Thyroid gland (tissue), 4 donors: ENCODE results near the gene COA7. TPM values are rescaled to one million over a fixed set of nuclear protein-coding genes. Genes with fewer than 3 reads are reported as not detected.
A peak's percentile ranks its signal among the peaks of the same experiment; 100 is the strongest.

Experiments used
- DNase-seq, 2 donors: peaks; one replicate each; pipeline ENCODE4 v3.0.0-alpha.2; 2019
- H3K27ac ChIP-seq, 3 donors: fragments of 200-600 bp; sonication (generic); 1 replicate in 2 of 3; 2 replicates in 1 of 3; pipeline ENCODE4 v1.5.1; 2016 to 2019; ENCODE audit warnings: mild to moderate bottlenecking in 1 of 3, moderate library complexity in 1 of 3
- H3K27me3 ChIP-seq: fragments of 200-600 bp; sonication (generic); one replicate; pipeline ENCODE4 v1.5.1; 2019
- H3K36me3 ChIP-seq, 2 donors: fragments of 200-600 bp; sonication (generic); one replicate each; pipeline ENCODE4 v1.5.1; 2016 to 2019
- H3K4me1 ChIP-seq, 2 donors: fragments of 200-600 bp; sonication (generic); one replicate each; pipeline ENCODE4 v1.5.1; 2017 to 2019
- H3K4me3 ChIP-seq, 3 donors: fragments of 200-600 bp; sonication (generic); replicated peaks in 1 of 3; 1 replicate in 2 of 3; 2 replicates in 1 of 3; pipeline ENCODE4 v1.5.1; 2016; ENCODE audit warnings: mild to moderate bottlenecking in 1 of 3
- H3K9me3 ChIP-seq: fragments of 200-600 bp; sonication (generic); one replicate; pipeline ENCODE4 v1.5.1; 2017
- POLR2A ChIP-seq, 2 donors: fragments of 450-650 bp; IDR thresholded peaks; one replicate each; pipeline ENCODE4 v1.6.1; 2017; ENCODE audit warnings: antibody characterized with exemption in 2 of 2, mild to moderate bottlenecking in 2 of 2, moderate library complexity in 1 of 2
- WGBS, 2 donors: methylation state at CpG; one replicate each; pipeline ENCODE4 v1.1.5; 2017; 5-methylcytosine and 5-hydroxymethylcytosine counted together
- intact Hi-C: fragments of 100-400 bp; cut with DNase I; formaldehyde crosslinking; loops from one replicate; pipeline ENCODE4 v1.15.1; 2023
- total RNA-seq, 4 donors: library from RNA; depleted of rRNA; stranded (reverse); fragments of >200 nt; gene quantifications; one replicate each; pipeline ENCODE4 v1.2.3, GENCODE V29; 2016
- TF ChIP-seq, protein P1 (sequence below), 6 experiments: fragments of 200-600 bp in 3 of 6; fragments of 450-650 bp in 3 of 6; sonication (generic) in 3 of 6; IDR thresholded peaks; one replicate each; pipeline ENCODE4 v1.5.1; 2016 to 2019; ENCODE audit warnings: antibody characterized with exemption in 6 of 6, mild to moderate bottlenecking in 2 of 6, inconsistent platforms in 1 of 6, moderate library complexity in 1 of 6

COA7 gene
- total RNA-seq, 4 donors from 2014 or later = 10.6 to 14.7 (median 11.5) TPM

DNA sequence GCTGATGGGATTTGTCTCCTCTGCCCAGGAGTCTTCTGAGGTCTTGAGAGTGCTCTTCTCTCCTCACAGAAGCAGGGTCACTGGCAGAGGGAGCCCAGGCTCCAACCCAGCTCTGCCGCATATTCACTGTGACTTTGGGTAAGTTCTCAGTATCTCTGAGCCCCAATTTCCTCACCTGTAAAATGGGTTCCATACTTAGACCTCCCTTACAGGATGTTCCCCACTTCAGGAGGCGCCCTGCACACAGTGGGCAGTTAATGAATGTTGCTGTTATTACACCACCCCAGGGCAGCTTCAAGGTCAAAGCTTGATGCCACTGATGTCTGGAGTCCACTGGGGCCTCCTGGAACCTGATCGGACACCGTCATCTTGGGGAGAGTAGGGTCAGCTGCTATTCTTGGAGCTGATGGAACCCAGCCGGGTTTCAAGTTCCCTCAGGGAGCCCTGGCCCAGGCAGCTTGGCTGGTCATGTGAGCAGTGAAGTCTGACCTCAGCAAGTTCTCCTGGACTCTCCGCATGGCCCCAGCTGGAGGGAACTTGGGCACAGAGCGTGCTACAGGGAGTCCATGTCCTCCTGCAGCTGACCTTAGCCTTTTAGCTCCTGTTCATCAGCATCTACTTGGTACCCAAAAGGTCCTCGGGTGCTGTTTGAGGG lies 21.8 kb downstream of the COA7 start:
- WGBS, 2 donors = 69 to 79% methylated on average over 5 to 7 of the region's 8 CpGs
- Histone ChIP-seq H3K36me3 (no peaks in the 10 kb centered on the region), H3K4me1 (no peaks in the 10 kb centered on the region), H3K27me3 (no peaks in the 10 kb centered on the region), H3K4me3 (no peak overlapping the region), H3K9me3 (no peaks in the 10 kb centered on the region), H3K27ac (no peak overlapping the region)
- peak in 1 of 2 donors; percentile 42 for DNase-seq
- TF ChIP-seq POLR2A (IDR thresholded peaks at IDR 0.05) = no peak
- TF ChIP-seq, protein P1, sequence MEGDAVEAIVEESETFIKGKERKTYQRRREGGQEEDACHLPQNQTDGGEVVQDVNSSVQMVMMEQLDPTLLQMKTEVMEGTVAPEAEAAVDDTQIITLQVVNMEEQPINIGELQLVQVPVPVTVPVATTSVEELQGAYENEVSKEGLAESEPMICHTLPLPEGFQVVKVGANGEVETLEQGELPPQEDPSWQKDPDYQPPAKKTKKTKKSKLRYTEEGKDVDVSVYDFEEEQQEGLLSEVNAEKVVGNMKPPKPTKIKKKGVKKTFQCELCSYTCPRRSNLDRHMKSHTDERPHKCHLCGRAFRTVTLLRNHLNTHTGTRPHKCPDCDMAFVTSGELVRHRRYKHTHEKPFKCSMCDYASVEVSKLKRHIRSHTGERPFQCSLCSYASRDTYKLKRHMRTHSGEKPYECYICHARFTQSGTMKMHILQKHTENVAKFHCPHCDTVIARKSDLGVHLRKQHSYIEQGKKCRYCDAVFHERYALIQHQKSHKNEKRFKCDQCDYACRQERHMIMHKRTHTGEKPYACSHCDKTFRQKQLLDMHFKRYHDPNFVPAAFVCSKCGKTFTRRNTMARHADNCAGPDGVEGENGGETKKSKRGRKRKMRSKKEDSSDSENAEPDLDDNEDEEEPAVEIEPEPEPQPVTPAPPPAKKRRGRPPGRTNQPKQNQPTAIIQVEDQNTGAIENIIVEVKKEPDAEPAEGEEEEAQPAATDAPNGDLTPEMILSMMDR (IDR thresholded peaks at IDR 0.05) = no peak
- intact Hi-C loops = no loop called here

- no peaks in the 10 kb centered on the region for H3K36me3 ChIP-seq
- no peak overlapping the region for H3K27ac ChIP-seq
- H3K27me3 ChIP-seq = no peaks in the 10 kb centered on the region
- no peaks in the 10 kb centered on the region for H3K4me1 ChIP-seq
- H3K4me3 ChIP-seq = no peak overlapping the region
- intact Hi-C loops = no loop called here
- WGBS, 2 donors = 66 to 76% methylated on average over 6 of the region's 6 CpGs
- no peak for DNase-seq
- H3K9me3 ChIP-seq = no peaks in the 10 kb centered on the region
- TF ChIP-seq, protein P1 (IDR thresholded peaks at IDR 0.05) = no peak
- no peak for TF ChIP-seq POLR2A (IDR thresholded peaks at IDR 0.05)
Measured at GRCh38 chr1:52674497-52675384, 23.4 kb downstream of the COA7 start.

DNA sequence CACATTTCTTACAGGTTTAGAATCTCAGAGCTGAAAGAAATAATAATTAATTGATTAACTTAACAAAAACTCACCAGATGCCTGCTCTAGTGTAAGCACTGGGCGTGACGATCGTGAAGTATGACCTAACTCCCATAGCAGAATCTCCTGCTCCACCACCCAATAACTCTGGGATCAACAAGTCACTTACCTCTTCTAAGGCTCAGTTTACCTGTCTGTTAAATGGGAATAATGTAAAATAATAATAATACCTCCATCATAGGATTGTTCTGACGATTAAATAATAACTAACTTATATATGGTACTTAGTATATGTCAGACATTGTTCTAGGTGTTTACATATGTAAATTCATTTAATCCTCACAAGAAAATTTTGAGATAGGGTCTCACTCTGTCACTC lies 24.6 kb downstream of the COA7 start:
- DNase-seq = no peak
- Histone ChIP-seq H3K27ac (no peak overlapping the region), H3K27me3 (no peaks in the 10 kb centered on the region), H3K36me3 (no peaks in the 10 kb centered on the region), H3K9me3 (no peaks in the 10 kb centered on the region), H3K4me1 (no peaks in the 10 kb centered on the region), H3K4me3 (no peak overlapping the region)
- TF ChIP-seq, protein P1 (IDR thresholded peaks at IDR 0.05) = no peak
- no peak for TF ChIP-seq POLR2A (IDR thresholded peaks at IDR 0.05)
- 89 to 98% methylated on average over 4 of the region's 4 CpGs for WGBS, 2 donors
- intact Hi-C loops = no loop called here

DNA sequence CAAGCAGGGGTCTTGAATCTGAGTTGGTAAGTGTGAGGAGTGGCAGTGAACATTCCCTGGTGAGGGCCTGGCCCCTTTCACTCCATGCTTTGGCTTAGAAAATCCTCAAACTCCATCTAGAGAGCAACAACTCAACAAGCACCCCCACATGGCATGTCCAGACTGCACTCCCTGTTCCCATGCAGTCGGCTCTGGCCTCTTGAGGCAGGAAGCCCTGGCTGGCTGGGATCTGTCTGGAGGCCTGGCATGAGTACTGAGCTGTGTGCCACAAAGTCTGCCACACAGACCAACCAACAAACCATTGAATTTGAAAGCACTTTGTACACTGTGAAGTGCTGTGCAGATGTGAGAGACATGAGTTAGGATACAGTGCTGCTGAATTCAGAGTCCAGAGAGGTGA lies 25.2 kb downstream of the COA7 start:
- peak; percentile 15 to 42 for DNase-seq
- intact Hi-C loops = no loop called here
- 0 to 43% methylated on average over 1 of the region's 1 CpG for WGBS, 2 donors
- Histone ChIP-seq H3K27ac (no peak overlapping the region), H3K9me3 (no peaks in the 10 kb centered on the region), H3K4me3 (no peak overlapping the region), H3K4me1 (no peaks in the 10 kb centered on the region), H3K36me3 (no peaks in the 10 kb centered on the region), H3K27me3 (no peaks in the 10 kb centered on the region)
- TF ChIP-seq POLR2A (IDR thresholded peaks at IDR 0.05) = no peak
- TF ChIP-seq, protein P1 (IDR thresholded peaks at IDR 0.05) = no peak

- intact Hi-C loops = no loop called here
- Histone ChIP-seq H3K27ac (no peak overlapping the region), H3K4me3 (no peak overlapping the region), H3K27me3 (no peaks in the 10 kb centered on the region), H3K4me1 (no peaks in the 10 kb centered on the region), H3K36me3 (no peaks in the 10 kb centered on the region), H3K9me3 (no peaks in the 10 kb centered on the region)
- WGBS, 2 donors = 64 to 72% methylated on average over 2 of the region's 2 CpGs
- TF ChIP-seq POLR2A (IDR thresholded peaks at IDR 0.05) = no peak
- TF ChIP-seq, protein P1 (IDR thresholded peaks at IDR 0.05) = no peak
- no peak for DNase-seq
Measured at GRCh38 chr1:52670604-52671003, 27.5 kb downstream of the COA7 start.
